NOMO-1 treated with DMSO at 0.1 percent for 48 hours (cell line): ENCODE measurements around the gene SSC5D.
"Not testable (repeated sequence)": the region's sequence is repeated elsewhere in the genome, so short reads cannot be mapped to it uniquely, and the experiment has no call there.

Experiments
- DNase-seq: peaks from one replicate; lab custom pipeline; 2025; ENCODE audit not compliant: unreplicated experiment; lab: John Stamatoyannopoulos, UW

SSC5D gene

GRCh38 chr19:55502197-55502952 is 14.1 kb downstream of the SSC5D start:
- no peak for DNase-seq

- DNase-seq = no peak
Observed at GRCh38 chr19:55503157-55503501, 14.9 kb downstream of the SSC5D start.

- DNase-seq = peak; percentile 87
Observed at GRCh38 chr19:55503502-55504251, 15.4 kb downstream of the SSC5D start.

- no peak for DNase-seq
Observed at GRCh38 chr19:55504252-55504603, 16.0 kb downstream of the SSC5D start.

GRCh38 chr19:55504981-55505380 is 16.7 kb downstream of the SSC5D start:
- no peak for DNase-seq

- no peak for DNase-seq
Observed at GRCh38 chr19:55508120-55508519, 19.9 kb downstream of the SSC5D start.

- peak; percentile 87 for DNase-seq
Observed at GRCh38 chr19:55516878-55517620, 28.8 kb downstream of the SSC5D start.

- no peak for DNase-seq
Observed at GRCh38 chr19:55519451-55520311, 31.4 kb downstream of the SSC5D start.

GRCh38 chr19:55520691-55521292 is 32.6 kb downstream of the SSC5D start:
- no peak for DNase-seq

- DNase-seq = no peak
Observed at GRCh38 chr19:55525289-55526101, 37.3 kb downstream of the SSC5D start.

- no peak for DNase-seq
Observed at GRCh38 chr19:55526216-55527196, 38.3 kb downstream of the SSC5D start.

- DNase-seq = no peak
Observed at GRCh38 chr19:55527197-55528029, 39.2 kb downstream of the SSC5D start.

GRCh38 chr19:55528030-55528803 is 40.0 kb downstream of the SSC5D start:
- DNase-seq = no peak

- DNase-seq = no peak
Observed at GRCh38 chr19:55529636-55530234, 41.5 kb downstream of the SSC5D start.

GRCh38 chr19:55530996-55531395 is 42.8 kb downstream of the SSC5D start:
- DNase-seq = no peak

- not testable (repeated sequence) for DNase-seq
Observed at GRCh38 chr19:55534280-55534679, 46.0 kb downstream of the SSC5D start.
